ENCODE measurements around the gene CXCR5.

Gene CXCR5

DNA sequence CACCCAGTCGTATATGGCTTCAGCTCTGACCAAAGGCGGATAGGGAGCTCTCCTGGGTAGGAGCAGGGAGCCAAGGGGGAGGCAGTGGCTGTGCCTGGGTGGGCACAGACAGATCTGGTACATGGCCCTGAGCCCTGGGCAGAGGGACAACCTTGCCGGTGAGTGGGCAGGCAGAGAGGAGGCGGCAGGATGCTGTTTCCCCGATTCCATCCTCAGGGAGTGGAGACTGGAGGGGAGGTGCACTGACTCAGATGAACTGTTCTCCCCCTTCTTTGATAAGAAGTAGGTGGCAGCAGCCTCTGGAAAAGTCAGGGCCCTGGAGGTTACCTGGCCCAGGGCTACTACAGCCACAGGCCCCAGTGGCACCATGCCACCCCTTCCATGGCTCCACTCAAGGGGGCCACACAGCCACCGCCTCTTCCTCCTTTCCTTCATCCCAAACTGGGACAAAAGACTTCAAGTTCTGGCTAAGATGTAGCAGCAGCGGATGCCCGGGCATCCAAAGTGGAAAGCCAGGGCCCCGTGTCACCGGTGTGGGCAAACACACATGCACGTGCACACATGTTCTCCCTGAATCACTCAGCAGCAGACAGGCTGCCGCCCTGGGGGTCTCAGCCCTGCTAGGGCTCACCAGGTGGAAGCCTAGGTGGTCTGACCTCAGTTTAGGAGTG, 13.4 kb downstream of the CXCR5 start:
- no peak for TF ChIP-seq TEAD4 (IDR thresholded peaks at IDR 0.05)

DNA sequence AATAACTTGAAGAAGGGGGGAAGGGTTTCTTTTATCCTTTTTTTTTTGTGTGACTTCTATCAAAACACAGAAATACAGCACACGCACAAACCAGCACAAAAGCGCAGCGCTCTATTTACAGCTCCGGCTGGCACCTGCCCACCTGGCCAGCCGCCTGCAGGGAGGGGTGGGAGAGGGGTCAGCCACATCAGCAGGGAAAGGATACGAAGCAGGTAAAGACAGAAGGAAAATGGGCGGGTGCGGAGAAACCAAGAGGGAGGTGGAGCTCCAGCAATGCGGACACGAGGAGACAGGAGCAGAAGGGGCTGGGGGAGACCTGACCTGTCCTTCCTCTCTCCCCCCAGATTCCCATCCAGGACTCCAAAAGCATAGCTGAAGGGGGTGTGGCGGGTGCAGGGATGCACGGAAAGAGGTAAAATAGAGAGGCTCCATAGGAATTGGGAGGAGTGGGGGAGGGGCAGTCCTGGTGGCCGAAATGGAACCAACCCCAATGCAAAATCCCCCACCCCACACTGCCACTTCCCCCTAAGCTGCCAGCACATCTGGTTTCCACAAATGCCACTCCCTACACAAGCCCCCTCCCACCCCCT, 14.1 kb downstream of the CXCR5 start:
- TF ChIP-seq TCF12 (IDR thresholded peaks at IDR 0.05; ENCODE audit: low read depth) (no peak), EGR1 (IDR thresholded peaks at IDR 0.05) (no peak), ZBTB7A (IDR thresholded peaks at IDR 0.05; ENCODE audit: low read depth) (no peak), TAF1 (IDR thresholded peaks at IDR 0.05; ENCODE audit: low read depth) (no peak), RAD21 (IDR thresholded peaks at IDR 0.05; ENCODE audit: low read depth) (no peak)
- TF ChIP-seq, protein P1, sequence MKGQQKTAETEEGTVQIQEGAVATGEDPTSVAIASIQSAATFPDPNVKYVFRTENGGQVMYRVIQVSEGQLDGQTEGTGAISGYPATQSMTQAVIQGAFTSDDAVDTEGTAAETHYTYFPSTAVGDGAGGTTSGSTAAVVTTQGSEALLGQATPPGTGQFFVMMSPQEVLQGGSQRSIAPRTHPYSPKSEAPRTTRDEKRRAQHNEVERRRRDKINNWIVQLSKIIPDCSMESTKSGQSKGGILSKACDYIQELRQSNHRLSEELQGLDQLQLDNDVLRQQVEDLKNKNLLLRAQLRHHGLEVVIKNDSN (IDR thresholded peaks at IDR 0.05) = no peak

DNA sequence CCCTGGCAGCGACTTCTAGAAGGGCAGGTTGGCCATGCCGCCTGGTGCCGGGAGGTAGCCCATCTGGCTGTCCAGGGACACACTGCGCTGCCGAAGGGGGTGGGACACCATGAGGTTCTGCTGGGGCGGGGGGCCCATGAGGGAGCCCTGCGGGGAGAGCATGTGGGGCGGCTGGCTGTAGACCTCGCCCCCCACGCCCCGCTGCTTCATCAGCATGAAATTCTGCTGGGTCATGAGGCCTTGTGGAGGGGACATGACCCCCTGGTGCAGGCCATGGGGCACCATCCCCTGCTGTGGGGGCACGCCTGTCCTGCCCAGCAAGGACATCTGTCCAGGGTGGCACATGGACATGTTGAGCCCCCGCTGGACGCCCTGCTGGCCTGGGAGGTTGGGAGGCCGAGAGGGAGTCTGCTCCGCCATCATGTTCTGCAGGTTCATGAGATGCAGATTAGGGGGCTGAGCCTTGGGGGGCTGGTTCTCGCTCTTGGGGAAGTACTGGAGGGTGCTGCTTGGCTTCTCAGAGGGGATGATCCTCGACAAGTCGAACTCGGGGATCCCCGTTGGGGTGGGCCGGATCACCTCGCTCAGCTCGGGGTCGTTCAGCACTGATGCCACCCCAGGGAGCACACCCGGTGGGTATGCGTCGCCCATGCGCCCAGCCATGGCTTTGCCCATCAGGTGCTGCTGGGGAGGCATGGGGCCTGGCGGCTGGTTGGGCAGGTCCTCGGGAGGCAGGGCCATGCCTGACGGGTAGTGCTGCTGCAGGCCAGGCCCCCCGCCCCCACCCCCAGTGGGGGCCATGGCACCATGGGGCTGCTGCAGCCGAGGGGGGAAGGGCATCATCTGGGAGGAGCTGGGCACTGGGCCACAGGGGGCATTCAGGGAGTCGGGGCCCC, 15.0 kb downstream of the CXCR5 start:
- TF ChIP-seq CEBPB (IDR thresholded peaks at IDR 0.05) = no peak
- no peak for TF ChIP-seq EGR1 (IDR thresholded peaks at IDR 0.05)

DNA sequence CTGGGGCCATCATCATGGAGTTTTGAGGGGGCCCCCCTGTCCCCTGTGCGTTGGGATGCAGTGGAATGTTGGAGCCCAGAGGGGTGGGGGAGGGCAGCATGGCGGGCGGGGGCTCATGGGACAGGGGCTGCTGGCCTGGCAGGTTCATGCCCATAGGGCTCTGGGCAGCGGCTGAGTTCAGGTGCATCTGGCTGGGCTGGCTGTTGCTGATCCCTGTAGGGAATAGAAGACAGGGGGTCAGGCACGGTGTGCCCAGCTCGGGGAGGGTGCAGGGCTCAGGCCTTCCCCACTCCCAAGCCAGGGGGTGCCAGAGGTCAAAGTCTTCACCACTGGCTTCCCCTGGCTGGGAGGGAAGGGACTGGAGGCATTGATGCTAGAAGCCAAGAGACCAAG, 15.6 kb downstream of the CXCR5 start:
- TF ChIP-seq TCF12 (IDR thresholded peaks at IDR 0.05; ENCODE audit: low read depth) (no peak), YY1 (IDR thresholded peaks at IDR 0.05; ENCODE audit: low read depth) (no peak), RAD21 (IDR thresholded peaks at IDR 0.05; ENCODE audit: low read depth) (no peak), CREB1 (IDR thresholded peaks at IDR 0.05; ENCODE audit: low read depth) (no peak), CEBPB (IDR thresholded peaks at IDR 0.05) (no peak), NFIC (IDR thresholded peaks at IDR 0.05) (no peak), ZBTB7A (IDR thresholded peaks at IDR 0.05; ENCODE audit: low read depth) (no peak), TAF1 (IDR thresholded peaks at IDR 0.05; ENCODE audit: low read depth) (no peak)
- TF ChIP-seq, protein P1 (IDR thresholded peaks at IDR 0.05) = no peak
- TF ChIP-seq, protein P2, sequence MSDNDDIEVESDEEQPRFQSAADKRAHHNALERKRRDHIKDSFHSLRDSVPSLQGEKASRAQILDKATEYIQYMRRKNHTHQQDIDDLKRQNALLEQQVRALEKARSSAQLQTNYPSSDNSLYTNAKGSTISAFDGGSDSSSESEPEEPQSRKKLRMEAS (IDR thresholded peaks at IDR 0.05) = no peak
- TF ChIP-seq, protein P3, sequence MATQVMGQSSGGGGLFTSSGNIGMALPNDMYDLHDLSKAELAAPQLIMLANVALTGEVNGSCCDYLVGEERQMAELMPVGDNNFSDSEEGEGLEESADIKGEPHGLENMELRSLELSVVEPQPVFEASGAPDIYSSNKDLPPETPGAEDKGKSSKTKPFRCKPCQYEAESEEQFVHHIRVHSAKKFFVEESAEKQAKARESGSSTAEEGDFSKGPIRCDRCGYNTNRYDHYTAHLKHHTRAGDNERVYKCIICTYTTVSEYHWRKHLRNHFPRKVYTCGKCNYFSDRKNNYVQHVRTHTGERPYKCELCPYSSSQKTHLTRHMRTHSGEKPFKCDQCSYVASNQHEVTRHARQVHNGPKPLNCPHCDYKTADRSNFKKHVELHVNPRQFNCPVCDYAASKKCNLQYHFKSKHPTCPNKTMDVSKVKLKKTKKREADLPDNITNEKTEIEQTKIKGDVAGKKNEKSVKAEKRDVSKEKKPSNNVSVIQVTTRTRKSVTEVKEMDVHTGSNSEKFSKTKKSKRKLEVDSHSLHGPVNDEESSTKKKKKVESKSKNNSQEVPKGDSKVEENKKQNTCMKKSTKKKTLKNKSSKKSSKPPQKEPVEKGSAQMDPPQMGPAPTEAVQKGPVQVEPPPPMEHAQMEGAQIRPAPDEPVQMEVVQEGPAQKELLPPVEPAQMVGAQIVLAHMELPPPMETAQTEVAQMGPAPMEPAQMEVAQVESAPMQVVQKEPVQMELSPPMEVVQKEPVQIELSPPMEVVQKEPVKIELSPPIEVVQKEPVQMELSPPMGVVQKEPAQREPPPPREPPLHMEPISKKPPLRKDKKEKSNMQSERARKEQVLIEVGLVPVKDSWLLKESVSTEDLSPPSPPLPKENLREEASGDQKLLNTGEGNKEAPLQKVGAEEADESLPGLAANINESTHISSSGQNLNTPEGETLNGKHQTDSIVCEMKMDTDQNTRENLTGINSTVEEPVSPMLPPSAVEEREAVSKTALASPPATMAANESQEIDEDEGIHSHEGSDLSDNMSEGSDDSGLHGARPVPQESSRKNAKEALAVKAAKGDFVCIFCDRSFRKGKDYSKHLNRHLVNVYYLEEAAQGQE (IDR thresholded peaks at IDR 0.05; ENCODE audit: low read depth) = no peak

DNA sequence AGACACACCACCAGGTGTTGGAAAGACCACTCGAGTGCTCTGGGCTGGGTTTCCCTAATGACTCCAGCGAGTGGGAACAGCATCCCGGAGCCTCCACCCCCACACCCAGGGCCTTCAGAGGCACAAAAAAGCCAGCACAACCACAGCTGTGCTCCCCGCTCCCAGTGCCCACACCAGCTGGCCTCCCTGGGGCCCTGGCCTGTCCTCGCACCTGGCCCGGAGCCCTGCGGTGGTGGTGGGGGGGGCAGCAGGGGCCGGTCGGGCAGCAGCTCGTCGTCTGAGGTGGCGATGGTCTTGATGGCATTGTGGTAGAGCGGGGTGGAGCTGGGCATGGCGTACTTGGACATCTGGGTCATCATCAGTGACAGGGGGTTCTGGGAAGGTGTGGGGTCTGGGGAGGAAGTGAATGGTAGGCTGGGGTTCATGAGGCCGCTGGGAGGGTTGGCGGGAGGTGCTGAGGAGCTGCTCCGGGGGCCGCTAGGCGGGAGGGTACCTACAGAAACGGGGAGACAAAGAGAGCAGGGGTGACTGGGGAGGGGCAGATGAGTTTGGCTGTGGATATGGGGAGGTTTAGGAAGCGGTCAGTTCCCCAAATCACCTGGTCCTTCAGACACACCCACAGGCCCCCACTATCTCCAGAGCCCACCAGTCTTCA, 16.1 kb downstream of the CXCR5 start:
- TF ChIP-seq, protein P2 (IDR thresholded peaks at IDR 0.05) = no peak
- TF ChIP-seq, protein P1 (IDR thresholded peaks at IDR 0.05) = no peak
- TF ChIP-seq FOXM1 (IDR thresholded peaks at IDR 0.05; ENCODE audit: borderline replicate concordance, low read depth) = no peak
- TF ChIP-seq, protein P3 (IDR thresholded peaks at IDR 0.05; ENCODE audit: low read depth) = no peak
- no peak for TF ChIP-seq EGR1 (IDR thresholded peaks at IDR 0.05)
- no peak for TF ChIP-seq RAD21 (IDR thresholded peaks at IDR 0.05; ENCODE audit: low read depth)
- TF ChIP-seq CEBPB (IDR thresholded peaks at IDR 0.05) = no peak

Data from Ishikawa (cell line).